MM.1S (cell line): Measurements from ENCODE around the gene ST3GAL4.

Experiments
- DNase-seq: peaks from one replicate; pipeline ENCODE4 v3.0.0-alpha.2; 2015
- H2AFZ ChIP-seq: fragments of 300-600 bp; sonication (generic); 2 replicates; pipeline ENCODE4 v1.6.0; 2016; ENCODE audit warnings: antibody characterized with exemption, low read length
- H3F3A ChIP-seq: fragments of 300-600 bp; sonication (generic); 2 replicates; pipeline ENCODE4 v1.6.1; 2016; ENCODE audit warnings: mild to moderate bottlenecking, antibody characterized with exemption, low read length, moderate library complexity, mixed read lengths; ENCODE audit not compliant: insufficient read depth
- H3K27ac ChIP-seq: fragments of 300-600 bp; sonication (generic); 2 replicates; pipeline ENCODE4 v1.5.1; 2016; ENCODE audit warnings: mild to moderate bottlenecking, low read length
- H3K27me3 ChIP-seq: fragments of 300-600 bp; sonication (generic); replicated peaks from 2 replicates; pipeline ENCODE4 v1.6.0; 2016; ENCODE audit warnings: low read length; ENCODE audit not compliant: insufficient read depth
- H3K36me3 ChIP-seq: fragments of 300-600 bp; sonication (generic); replicated peaks from 2 replicates; pipeline ENCODE4 v1.6.1; 2016; ENCODE audit warnings: mild to moderate bottlenecking, low read length, mixed read lengths; ENCODE audit not compliant: insufficient read depth
- H3K4me1 ChIP-seq: fragments of 300-600 bp; sonication (generic); 2 replicates; pipeline ENCODE4 v1.6.1; 2016; ENCODE audit warnings: low read length, mixed read lengths
- H3K4me2 ChIP-seq: fragments of 300-600 bp; sonication (generic); 2 replicates; pipeline ENCODE4 v1.6.0; 2016; ENCODE audit warnings: low read depth, low read length
- H3K4me3 ChIP-seq: fragments of 300-600 bp; sonication (generic); 2 replicates; pipeline ENCODE4 v1.5.1; 2016; ENCODE audit warnings: low read length, mixed read lengths
- H3K79me2 ChIP-seq: fragments of 300-600 bp; sonication (generic); 2 replicates; pipeline ENCODE4 v1.6.1; 2016; ENCODE audit warnings: mixed run types, low read length, mixed read lengths
- H3K9ac ChIP-seq: fragments of 300-600 bp; sonication (generic); 2 replicates; pipeline ENCODE4 v1.6.1; 2016; ENCODE audit warnings: low read length, mixed read lengths
- H3K9me2 ChIP-seq: fragments of 300-600 bp; sonication (generic); replicated peaks from 2 replicates; pipeline ENCODE4 v1.6.1; 2016; ENCODE audit warnings: mild to moderate bottlenecking, low read length, mixed read lengths; ENCODE audit not compliant: insufficient read depth
- H3K9me3 ChIP-seq: fragments of 300-600 bp; sonication (generic); replicated peaks from 2 replicates; pipeline ENCODE4 v1.6.1; 2016; ENCODE audit warnings: mild to moderate bottlenecking, low read length, mixed read lengths; ENCODE audit not compliant: insufficient read depth
- H4K20me1 ChIP-seq: fragments of 300-600 bp; sonication (generic); 2 replicates; pipeline ENCODE4 v1.6.1; 2016; ENCODE audit warnings: mild to moderate bottlenecking, low read length, moderate library complexity, mixed read lengths; ENCODE audit not compliant: insufficient read depth
- CTCF ChIP-seq: fragments of 300-600 bp; sonication (generic); IDR thresholded peaks from 2 replicates; pipeline ENCODE4 v1.5.1; 2016; ENCODE audit warnings: antibody characterized with exemption, low read length, mixed read lengths
- EZH2 ChIP-seq: fragments of 300-600 bp; sonication (generic); optimal IDR thresholded peaks from 2 replicates; pipeline ENCODE3; 2017; ENCODE audit warnings: low read depth, mild to moderate bottlenecking, antibody characterized with exemption, low read length, mixed read lengths
- EZH2phosphoT487 ChIP-seq: fragments of 300-600 bp; sonication (generic); IDR thresholded peaks from 2 replicates; pipeline ENCODE4 v1.6.1; 2018; ENCODE audit warnings: antibody characterized with exemption, low read length

Gene ST3GAL4

DNA sequence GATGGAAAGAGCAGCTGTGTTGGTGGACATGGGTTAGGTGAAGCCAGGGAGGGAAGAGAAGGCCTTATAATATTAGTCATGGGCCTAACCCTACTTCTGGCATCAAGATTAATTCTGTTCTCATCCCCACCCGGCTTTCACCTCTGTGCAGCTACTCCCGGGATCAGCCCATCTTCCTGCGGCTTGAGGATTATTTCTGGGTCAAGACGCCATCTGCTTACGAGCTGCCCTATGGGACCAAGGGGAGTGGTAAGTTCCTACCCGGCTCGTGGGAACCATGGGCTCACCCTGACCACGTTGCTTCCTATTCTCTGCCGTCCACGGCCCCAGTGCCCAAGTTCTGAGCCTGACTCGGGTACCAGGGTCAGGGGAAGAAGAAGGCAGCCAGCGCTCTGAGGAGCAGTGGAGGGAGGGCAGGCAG, 51.6 kb downstream of the ST3GAL4 start:
- no peaks in the 10 kb centered on the region for H4K20me1 ChIP-seq
- H3K4me1 ChIP-seq = no peaks in the 10 kb centered on the region
- no peaks in the 10 kb centered on the region for H3K27me3 ChIP-seq
- DNase-seq = no peak
- no peak overlapping the region for H3K4me3 ChIP-seq
- no peaks in the 10 kb centered on the region for H3K36me3 ChIP-seq
- no peaks in the 10 kb centered on the region for H3F3A ChIP-seq
- no peak overlapping the region for H2AFZ ChIP-seq
- no peak overlapping the region for H3K9ac ChIP-seq
- H3K9me2 ChIP-seq = no peaks in the 10 kb centered on the region
- H3K79me2 ChIP-seq = no peaks in the 10 kb centered on the region
- no peak overlapping the region for H3K27ac ChIP-seq
- H3K9me3 ChIP-seq = no peaks in the 10 kb centered on the region
- no peak for TF ChIP-seq EZH2
- no peak for TF ChIP-seq CTCF
- TF ChIP-seq EZH2phosphoT487 = no peak
- H3K4me2 ChIP-seq = no peak overlapping the region

DNA sequence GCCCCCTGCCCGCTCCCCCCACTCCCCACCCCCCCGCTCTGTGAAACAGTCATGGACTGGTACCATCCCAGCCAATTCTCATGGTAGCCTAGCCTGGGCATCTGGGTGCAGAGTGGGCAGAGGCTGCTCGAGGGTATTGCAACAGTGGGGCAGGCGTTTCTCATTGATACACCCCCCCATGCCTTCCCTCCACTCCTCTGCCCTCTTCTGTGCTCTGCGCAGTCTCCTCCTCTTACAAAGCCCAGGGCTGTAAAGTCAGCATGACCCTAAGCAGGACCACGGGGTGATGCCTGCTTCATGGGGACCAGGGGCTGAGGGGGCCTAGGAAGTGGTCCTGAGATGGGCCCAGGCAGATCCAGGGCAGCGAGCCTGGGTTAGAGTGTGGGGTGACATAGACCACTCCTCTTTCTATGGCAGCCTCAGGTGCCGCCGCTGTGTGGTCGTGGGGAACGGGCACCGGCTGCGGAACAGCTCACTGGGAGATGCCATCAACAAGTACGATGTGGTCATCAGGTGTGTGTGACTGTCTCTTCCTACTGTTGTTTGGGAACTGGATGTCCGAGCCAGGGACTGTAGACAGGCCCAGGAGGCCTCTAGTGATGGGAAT, 52.3 kb downstream of the ST3GAL4 start:
- no peak for DNase-seq
- Histone ChIP-seq H3K4me2 (no peak overlapping the region), H3K9ac (no peak overlapping the region), H3K9me3 (no peaks in the 10 kb centered on the region), H3K4me3 (no peak overlapping the region), H3K79me2 (no peaks in the 10 kb centered on the region), H2AFZ (no peak overlapping the region), H3K27me3 (no peaks in the 10 kb centered on the region), H4K20me1 (no peaks in the 10 kb centered on the region), H3K27ac (no peak overlapping the region), H3K36me3 (no peaks in the 10 kb centered on the region), H3F3A (no peaks in the 10 kb centered on the region), H3K9me2 (no peaks in the 10 kb centered on the region), H3K4me1 (no peaks in the 10 kb centered on the region)
- TF ChIP-seq EZH2 = no peak

DNA sequence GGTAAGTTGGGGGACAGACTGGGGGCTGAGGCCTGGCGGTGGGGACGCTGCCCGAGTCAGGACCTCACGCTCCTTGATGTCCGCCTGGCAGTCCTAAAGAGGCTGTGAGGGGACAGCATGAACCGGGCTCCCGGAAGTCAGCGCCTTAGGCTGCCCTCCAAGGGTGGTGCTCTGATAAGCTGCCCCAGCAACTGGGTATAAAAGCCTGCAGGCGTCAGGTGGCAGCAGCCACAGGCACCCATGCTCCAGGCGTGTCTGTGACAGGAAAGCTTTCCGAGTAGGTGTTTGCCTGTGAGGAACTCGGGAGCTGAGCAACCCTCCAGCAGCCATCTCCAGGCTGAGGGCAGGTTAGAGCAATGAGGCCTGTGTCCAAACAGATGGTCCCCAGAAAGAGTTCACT, 53.0 kb downstream of the ST3GAL4 start:
- no peak overlapping the region for H3K4me3 ChIP-seq
- H2AFZ ChIP-seq = no peak overlapping the region
- TF ChIP-seq CTCF (no peak), EZH2 (no peak), EZH2phosphoT487 (no peak)
- H3K4me1 ChIP-seq = no peaks in the 10 kb centered on the region
- no peaks in the 10 kb centered on the region for H3K9me3 ChIP-seq
- H3K27ac ChIP-seq = no peak overlapping the region
- DNase-seq = no peak
- no peaks in the 10 kb centered on the region for H3K9me2 ChIP-seq
- no peak overlapping the region for H3K9ac ChIP-seq
- no peaks in the 10 kb centered on the region for H3K36me3 ChIP-seq
- no peak overlapping the region for H3K4me2 ChIP-seq
- H3F3A ChIP-seq = no peaks in the 10 kb centered on the region
- H4K20me1 ChIP-seq = no peaks in the 10 kb centered on the region
- no peaks in the 10 kb centered on the region for H3K27me3 ChIP-seq
- H3K79me2 ChIP-seq = no peaks in the 10 kb centered on the region

DNA sequence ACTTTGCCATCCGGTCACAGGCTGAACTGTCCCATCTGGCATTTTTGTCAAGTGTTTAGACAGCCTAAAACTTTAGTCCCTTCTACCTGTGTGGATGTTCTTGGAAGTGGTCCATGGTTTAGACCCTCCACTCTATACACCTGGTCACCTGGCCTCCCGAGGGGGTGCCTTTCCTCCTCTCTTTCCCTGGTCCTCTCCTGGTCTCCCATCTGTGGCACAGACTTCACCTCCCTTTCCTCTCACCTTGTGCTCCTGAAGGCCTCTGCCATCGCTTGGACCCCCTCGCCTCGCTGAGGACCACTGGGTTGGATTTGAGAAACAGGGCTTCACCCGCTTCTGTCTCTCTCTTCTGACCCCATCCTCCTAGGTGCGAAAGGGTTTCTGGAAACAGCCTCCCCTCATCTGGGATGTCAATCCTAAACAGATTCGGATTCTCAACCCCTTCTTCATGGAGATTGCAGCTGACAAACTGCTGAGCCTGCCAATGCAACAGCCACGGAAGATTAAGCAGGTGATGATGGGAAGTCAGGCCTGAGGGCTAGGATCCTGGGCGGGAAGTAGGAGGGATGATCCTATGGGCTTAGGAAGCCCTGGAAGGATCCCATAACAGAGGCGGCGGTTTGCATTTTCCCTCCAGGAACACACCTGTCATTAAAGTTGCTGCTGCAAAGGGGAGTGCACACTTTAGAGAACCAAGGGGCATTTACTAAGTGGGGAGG, 53.6 kb downstream of the ST3GAL4 start:
- Histone ChIP-seq H3K9me3 (no peaks in the 10 kb centered on the region), H3K4me3 (no peak overlapping the region), H3K4me1 (no peaks in the 10 kb centered on the region), H3K27ac (no peak overlapping the region), H3K4me2 (no peak overlapping the region), H3K9me2 (no peaks in the 10 kb centered on the region), H3K36me3 (no peaks in the 10 kb centered on the region), H2AFZ (no peak overlapping the region), H3K27me3 (no peaks in the 10 kb centered on the region), H3K9ac (no peak overlapping the region), H3K79me2 (no peaks in the 10 kb centered on the region), H3F3A (no peaks in the 10 kb centered on the region), H4K20me1 (no peaks in the 10 kb centered on the region)
- no peak for DNase-seq
- TF ChIP-seq EZH2 = no peak
- no peak for TF ChIP-seq EZH2phosphoT487
- no peak for TF ChIP-seq CTCF
